Measurements from ENCODE around the gene FOXP1.

- TF ChIP-seq CTCF (IDR thresholded peaks at IDR 0.05; ENCODE audit: poor library complexity) (no peak), EZH2 (IDR thresholded peaks at IDR 0.05; ENCODE audit: borderline replicate concordance) (no peak), EZH2phosphoT487 (IDR thresholded peaks at IDR 0.05; ENCODE audit: low read depth, severe bottlenecking, unreplicated experiment) (no peak)
Measured at GRCh38 chr3:71463617-71464016, 119.9 kb downstream of the FOXP1 start.
